Activated CD8-positive, alpha-beta T cell treated with anti-CD3 and anti-CD28 coated beads for 36 hours (primary cell): ENCODE measurements around the gene SIL1. TPM values are rescaled to one million over a fixed set of nuclear protein-coding genes. Genes with fewer than 3 reads are reported as not detected.

Experiments used
- ATAC-seq: fragments of 200-7000 bp; cut with Tn5 transposase; one replicate; pipeline ENCODE4 v1.10.0; 2021; ENCODE audit warnings: mild to moderate bottlenecking, moderate library complexity
- CTCF ChIA-PET: fragments of 350-600 bp; sonication (Branson Sonifier 250); formaldehyde crosslinking; loops from one replicate; lab custom pipeline; 2021; ENCODE audit warnings: antibody characterized with exemption; lab: Charles Lee
- POLR2A ChIA-PET: fragments of 350-600 bp; sonication (Branson Sonifier 250); formaldehyde crosslinking; loops from one replicate; lab custom pipeline; 2021; ENCODE audit warnings: antibody characterized with exemption; lab: Charles Lee
- DNase-seq: peaks from one replicate; pipeline ENCODE4 v3.0.0-alpha.2; 2020
- H3K27ac Mint-ChIP-seq: one replicate; pipeline ENCODE4 v1.8.0; 2021; ENCODE audit warnings: mild to moderate bottlenecking, mixed read lengths
- H3K27me3 Mint-ChIP-seq: one replicate; pipeline ENCODE4 v1.8.0; 2021; ENCODE audit warnings: mixed read lengths
- H3K36me3 Mint-ChIP-seq: one replicate; pipeline ENCODE4 v1.8.0; 2021; ENCODE audit warnings: low read depth, mixed read lengths
- H3K4me1 Mint-ChIP-seq: one replicate; pipeline ENCODE4 v1.8.0; 2021; ENCODE audit warnings: low read depth, mixed read lengths
- H3K4me3 Mint-ChIP-seq: one replicate; pipeline ENCODE4 v1.8.0; 2021; ENCODE audit warnings: mild to moderate bottlenecking, moderate library complexity, mixed read lengths
- H3K9me3 Mint-ChIP-seq: one replicate; pipeline ENCODE4 v1.8.0; 2021; ENCODE audit warnings: mixed read lengths
- intact Hi-C: fragments of 100-400 bp; cut with micrococcal nuclease; formaldehyde crosslinking; loops from one replicate; pipeline ENCODE4 v1.10.0; 2022
- total RNA-seq, 2 experiments: library from RNA; stranded (reverse); gene quantifications; one replicate each; pipeline ENCODE4 v1.2.3, GENCODE V29; 2021
- TF ChIP-seq, protein P1 (sequence below): fragments of 200-600 bp; IDR thresholded peaks from one replicate; pipeline ENCODE4 v1.8.0; 2022; ENCODE audit warnings: antibody characterized with exemption, mild to moderate bottlenecking

The SIL1 gene
- total RNA-seq, 2 experiments from 2014 or later, result 27.6 to 32.3 TPM

DNA sequence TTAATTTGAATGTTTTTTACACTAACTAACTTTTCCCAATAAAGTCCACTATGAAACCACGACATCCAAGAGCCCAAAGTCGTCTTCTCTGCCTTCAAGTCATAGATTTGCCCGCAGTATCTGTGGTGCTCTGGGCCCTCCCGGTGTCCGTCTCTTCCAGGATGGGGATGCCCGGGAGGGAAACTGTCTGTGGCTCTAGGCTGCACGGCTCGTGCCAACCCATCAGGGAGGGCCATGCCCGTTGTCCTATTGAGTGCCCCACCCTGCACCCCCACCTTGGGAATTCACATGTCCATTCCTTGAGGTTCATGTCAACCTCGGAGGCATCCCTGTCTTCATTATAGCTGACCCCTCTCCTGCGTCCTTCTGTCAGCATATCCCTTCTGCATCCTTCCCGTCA is 263.2 kb downstream of the SIL1 start:
- Mint-ChIP-seq H3K27ac (no peak overlapping the region), H3K4me3 (no peak overlapping the region), H3K9me3 (no peaks in the 10 kb centered on the region), H3K27me3 (no peaks in the 10 kb centered on the region), H3K36me3 (peaks cover 2% of the 10 kb centered on the region), H3K4me1 (no peaks in the 10 kb centered on the region)
- ChIA-PET CTCF (no interaction called here), POLR2A (no interaction called here)
- intact Hi-C loops, result no loop called here
- no peak for DNase-seq
- no peak for ATAC-seq
- TF ChIP-seq, protein P1, sequence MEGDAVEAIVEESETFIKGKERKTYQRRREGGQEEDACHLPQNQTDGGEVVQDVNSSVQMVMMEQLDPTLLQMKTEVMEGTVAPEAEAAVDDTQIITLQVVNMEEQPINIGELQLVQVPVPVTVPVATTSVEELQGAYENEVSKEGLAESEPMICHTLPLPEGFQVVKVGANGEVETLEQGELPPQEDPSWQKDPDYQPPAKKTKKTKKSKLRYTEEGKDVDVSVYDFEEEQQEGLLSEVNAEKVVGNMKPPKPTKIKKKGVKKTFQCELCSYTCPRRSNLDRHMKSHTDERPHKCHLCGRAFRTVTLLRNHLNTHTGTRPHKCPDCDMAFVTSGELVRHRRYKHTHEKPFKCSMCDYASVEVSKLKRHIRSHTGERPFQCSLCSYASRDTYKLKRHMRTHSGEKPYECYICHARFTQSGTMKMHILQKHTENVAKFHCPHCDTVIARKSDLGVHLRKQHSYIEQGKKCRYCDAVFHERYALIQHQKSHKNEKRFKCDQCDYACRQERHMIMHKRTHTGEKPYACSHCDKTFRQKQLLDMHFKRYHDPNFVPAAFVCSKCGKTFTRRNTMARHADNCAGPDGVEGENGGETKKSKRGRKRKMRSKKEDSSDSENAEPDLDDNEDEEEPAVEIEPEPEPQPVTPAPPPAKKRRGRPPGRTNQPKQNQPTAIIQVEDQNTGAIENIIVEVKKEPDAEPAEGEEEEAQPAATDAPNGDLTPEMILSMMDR, result no peak

GRCh38 chr5:138933522-138934290 is 264.5 kb downstream of the SIL1 start:
- Mint-ChIP-seq H3K27ac (no peak overlapping the region), H3K4me1 (no peaks in the 10 kb centered on the region), H3K4me3 (no peak overlapping the region), H3K36me3 (peaks cover 3% of the 10 kb centered on the region), H3K27me3 (no peaks in the 10 kb centered on the region), H3K9me3 (no peaks in the 10 kb centered on the region)
- intact Hi-C loops, result no loop called here
- ATAC-seq (no peak), DNase-seq (no peak)
- ChIA-PET CTCF (no interaction called here), POLR2A (no interaction called here)
- TF ChIP-seq, protein P1, result no peak

GRCh38 chr5:138932171-138932810 is 265.9 kb downstream of the SIL1 start:
- CTCF ChIA-PET, result interaction anchor here (1.4 kb wide), 1 partner anchor 106 kb away, joined by 4 read pairs; no protein-coding TSS in a partner anchor
- no peak overlapping the region for H3K4me3 Mint-ChIP-seq
- TF ChIP-seq, protein P1, result no peak
- no peaks in the 10 kb centered on the region for H3K4me1 Mint-ChIP-seq
- no peak overlapping the region for H3K27ac Mint-ChIP-seq
- no peaks in the 10 kb centered on the region for H3K27me3 Mint-ChIP-seq
- POLR2A ChIA-PET, result no interaction called here
- intact Hi-C loops, result no loop called here
- no peaks in the 10 kb centered on the region for H3K9me3 Mint-ChIP-seq
- no peak for ATAC-seq
- DNase-seq, result no peak
- H3K36me3 Mint-ChIP-seq, result peaks cover 3% of the 10 kb centered on the region

DNA sequence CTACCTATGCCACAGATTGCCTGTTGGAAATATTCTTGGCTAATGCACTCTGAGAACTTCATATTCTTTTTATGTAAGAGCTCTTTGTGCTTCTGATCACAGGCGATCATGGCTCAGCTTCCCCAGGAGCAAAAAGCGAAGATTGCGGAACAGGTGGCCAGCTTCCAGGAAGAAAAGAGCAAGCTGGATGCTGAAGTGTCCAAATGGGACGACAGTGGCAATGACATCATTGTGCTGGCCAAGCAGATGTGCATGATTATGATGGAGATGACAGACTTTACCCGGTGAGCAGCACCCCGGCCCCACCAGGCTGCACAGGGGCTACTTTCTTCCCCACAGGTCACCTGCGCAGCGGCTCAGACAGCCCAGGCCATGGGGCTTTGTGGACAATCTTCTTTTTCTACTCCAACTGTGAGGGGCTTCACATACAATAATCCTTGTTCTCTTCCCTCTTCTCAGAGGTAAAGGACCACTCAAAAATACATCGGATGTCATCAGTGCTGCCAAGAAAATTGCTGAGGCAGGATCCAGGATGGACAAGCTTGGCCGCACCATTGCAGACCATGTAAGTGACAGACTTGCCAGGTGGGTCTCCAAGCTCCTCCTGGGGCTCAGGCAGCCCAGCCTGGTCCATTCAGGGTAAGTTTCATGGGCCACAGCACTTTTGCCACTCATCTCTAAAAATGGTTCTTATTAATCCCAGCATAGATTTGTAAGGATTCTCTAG is 267.6 kb downstream of the SIL1 start:
- ChIA-PET POLR2A (no interaction called here), CTCF (no interaction called here)
- no peaks in the 10 kb centered on the region for H3K4me1 Mint-ChIP-seq
- H3K27ac Mint-ChIP-seq, result no peak overlapping the region
- H3K9me3 Mint-ChIP-seq, result no peaks in the 10 kb centered on the region
- ATAC-seq, result no peak
- intact Hi-C loops, result no loop called here
- H3K36me3 Mint-ChIP-seq, result peaks cover 3% of the 10 kb centered on the region
- TF ChIP-seq, protein P1, result no peak
- no peak overlapping the region for H3K4me3 Mint-ChIP-seq
- no peaks in the 10 kb centered on the region for H3K27me3 Mint-ChIP-seq
- DNase-seq, result no peak

- TF ChIP-seq, protein P1, result no peak
- ChIA-PET CTCF (no interaction called here), POLR2A (no interaction called here)
- H3K9me3 Mint-ChIP-seq, result no peaks in the 10 kb centered on the region
- H3K36me3 Mint-ChIP-seq, result peaks cover 3% of the 10 kb centered on the region
- H3K27ac Mint-ChIP-seq, result no peak overlapping the region
- no peaks in the 10 kb centered on the region for H3K27me3 Mint-ChIP-seq
- H3K4me1 Mint-ChIP-seq, result no peaks in the 10 kb centered on the region
- ATAC-seq (no peak), DNase-seq (no peak)
- intact Hi-C loops, result no loop called here
- no peak overlapping the region for H3K4me3 Mint-ChIP-seq
Measured at GRCh38 chr5:138929571-138929955, 268.6 kb downstream of the SIL1 start.
